NCI-H1048 (cell line): Measurements from ENCODE around the gene LSS.
"Not testable (repeated sequence)": the region's sequence is repeated elsewhere in the genome, so short reads cannot be mapped to it uniquely, and the experiment has no call there.

Experiments used
- DNase-seq: peaks from one replicate; lab custom pipeline; 2025; lab: John Stamatoyannopoulos, UW

LSS gene

GRCh38 chr21:46152927-46153246 is 75.7 kb downstream of the LSS start:
- DNase-seq = no peak

- DNase-seq = no peak
Measured at GRCh38 chr21:46151989-46152926, 76.3 kb downstream of the LSS start.

- DNase-seq = no peak
Measured at GRCh38 chr21:46151261-46151988, 77.1 kb downstream of the LSS start.

- DNase-seq = no peak
Measured at GRCh38 chr21:46150491-46151121, 78.0 kb downstream of the LSS start.

GRCh38 chr21:46150073-46150472 is 78.5 kb downstream of the LSS start:
- no peak for DNase-seq

- no peak for DNase-seq
Measured at GRCh38 chr21:46149205-46149901, 79.2 kb downstream of the LSS start.

GRCh38 chr21:46148106-46148505 is 80.5 kb downstream of the LSS start:
- DNase-seq = no peak

- peak; percentile 6 for DNase-seq
Measured at GRCh38 chr21:46147429-46147828, 81.1 kb downstream of the LSS start.

- no peak for DNase-seq
Measured at GRCh38 chr21:46146856-46147255, 81.7 kb downstream of the LSS start.

GRCh38 chr21:46145840-46146691 is 82.5 kb downstream of the LSS start:
- DNase-seq = no peak

GRCh38 chr21:46145159-46145839 is 83.3 kb downstream of the LSS start:
- no peak for DNase-seq

- no peak for DNase-seq
Measured at GRCh38 chr21:46144464-46145070, 84.0 kb downstream of the LSS start.

GRCh38 chr21:46142582-46143473 is 85.7 kb downstream of the LSS start:
- DNase-seq = no peak

- no peak for DNase-seq
Measured at GRCh38 chr21:46141767-46142581, 86.6 kb downstream of the LSS start.

GRCh38 chr21:46140352-46141003 is 88.1 kb downstream of the LSS start:
- DNase-seq = not testable (repeated sequence)

- no peak for DNase-seq
Measured at GRCh38 chr21:46139686-46140085, 88.9 kb downstream of the LSS start.

GRCh38 chr21:46138383-46138970 is 90.1 kb downstream of the LSS start:
- no peak for DNase-seq
